Cerebellar nuclear complex (tissue), 1 donor: ENCODE results near the gene MTA2.

Experiments
- DNase-seq, 2 experiments: peaks; one replicate each; lab custom pipeline; 2025; lab: John Stamatoyannopoulos, UW

The MTA2 gene

GRCh38 chr11:62546929-62547625 lies 54.6 kb downstream of the MTA2 start:
- no peak for DNase-seq

GRCh38 chr11:62546244-62546928 lies 55.3 kb downstream of the MTA2 start, which contains the start of gene AHNAK:
AHNAK (minus strand) TSS chr11:62546806; CDS start chr11:62536098, 10,708 bp downstream.
- no peak for DNase-seq

GRCh38 chr11:62545437-62546243 lies 56.0 kb downstream of the MTA2 start:
- DNase-seq: no peak

GRCh38 chr11:62544581-62545436 lies 56.9 kb downstream of the MTA2 start:
- no peak for DNase-seq

- no peak for DNase-seq
These were observed 57.8 kb downstream of the MTA2 start for GRCh38 chr11:62543680-62544444.
